ENCODE results near the gene FXYD7. TPM values are rescaled to one million over a fixed set of nuclear protein-coding genes. Genes with fewer than 3 reads are reported as not detected.

FXYD7 gene
- total RNA-seq, 1 experiment from 2014 or later, result 0.90 TPM

GRCh38 chr19:35095667-35096368 is 47.2 kb upstream of the FXYD7 start:
- Mint-ChIP-seq H3K27ac (ENCODE audit: unreplicated experiment) (peak overlapping the region; percentile 13), H3K27me3 (ENCODE audit: unreplicated experiment) (no peaks in the 10 kb centered on the region), H3K4me1 (ENCODE audit: low read depth, unreplicated experiment) (peaks cover 33% of the 10 kb centered on the region), H3K4me3 (ENCODE audit: low read depth, unreplicated experiment) (no peak overlapping the region), H3K36me3 (ENCODE audit: insufficient read depth, unreplicated experiment) (no peaks in the 10 kb centered on the region), H3K9me3 (ENCODE audit: low read depth, unreplicated experiment) (no peaks in the 10 kb centered on the region)
- no peak for DNase-seq
- intact Hi-C loops (cut with micrococcal nuclease; ENCODE audit: unreplicated experiment), result no loop called here
- TF ChIP-seq, protein P1, sequence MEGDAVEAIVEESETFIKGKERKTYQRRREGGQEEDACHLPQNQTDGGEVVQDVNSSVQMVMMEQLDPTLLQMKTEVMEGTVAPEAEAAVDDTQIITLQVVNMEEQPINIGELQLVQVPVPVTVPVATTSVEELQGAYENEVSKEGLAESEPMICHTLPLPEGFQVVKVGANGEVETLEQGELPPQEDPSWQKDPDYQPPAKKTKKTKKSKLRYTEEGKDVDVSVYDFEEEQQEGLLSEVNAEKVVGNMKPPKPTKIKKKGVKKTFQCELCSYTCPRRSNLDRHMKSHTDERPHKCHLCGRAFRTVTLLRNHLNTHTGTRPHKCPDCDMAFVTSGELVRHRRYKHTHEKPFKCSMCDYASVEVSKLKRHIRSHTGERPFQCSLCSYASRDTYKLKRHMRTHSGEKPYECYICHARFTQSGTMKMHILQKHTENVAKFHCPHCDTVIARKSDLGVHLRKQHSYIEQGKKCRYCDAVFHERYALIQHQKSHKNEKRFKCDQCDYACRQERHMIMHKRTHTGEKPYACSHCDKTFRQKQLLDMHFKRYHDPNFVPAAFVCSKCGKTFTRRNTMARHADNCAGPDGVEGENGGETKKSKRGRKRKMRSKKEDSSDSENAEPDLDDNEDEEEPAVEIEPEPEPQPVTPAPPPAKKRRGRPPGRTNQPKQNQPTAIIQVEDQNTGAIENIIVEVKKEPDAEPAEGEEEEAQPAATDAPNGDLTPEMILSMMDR (IDR thresholded peaks at IDR 0.05; ENCODE audit: unreplicated experiment), result no peak
- CTCF ChIA-PET, result interaction anchor here (0.9 kb wide), 1 partner anchor 15 kb away, joined by 4 read pairs; no protein-coding TSS in a partner anchor
- BruUV-seq (replicated peaks), result no TSS peak

DNA sequence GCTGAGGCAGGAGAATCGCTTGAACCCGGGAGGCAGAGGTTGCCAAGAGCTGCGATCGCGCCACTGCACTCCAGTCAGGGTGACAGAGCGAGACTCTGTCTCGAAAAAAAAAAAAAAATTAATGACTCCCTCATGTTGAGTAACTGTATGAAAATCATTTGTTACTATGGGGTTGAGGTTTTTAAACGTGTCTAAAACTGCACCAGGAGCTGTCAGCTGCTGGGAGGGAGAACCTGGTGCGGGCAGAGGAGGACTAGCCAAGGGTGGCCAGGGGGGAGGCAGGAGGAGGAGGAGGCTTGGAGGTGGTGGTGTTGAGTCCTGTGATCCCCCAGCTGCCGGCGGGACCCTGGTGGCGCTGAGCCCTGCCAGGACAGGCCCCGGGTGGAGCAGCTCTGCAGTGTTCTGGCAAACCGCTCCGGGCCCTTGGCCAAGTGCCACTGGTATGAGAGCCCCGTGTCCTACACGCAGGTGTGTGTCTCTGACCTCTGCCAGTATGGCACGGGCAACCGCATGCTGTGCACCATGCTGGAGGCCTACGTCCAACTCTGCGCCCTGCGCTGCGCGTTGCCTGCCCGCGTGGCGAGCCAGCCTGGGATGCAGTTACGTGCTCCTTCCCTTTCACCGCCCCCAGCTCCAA is 44.5 kb upstream of the FXYD7 start:
- H3K27ac Mint-ChIP-seq (ENCODE audit: unreplicated experiment), result no peak overlapping the region

GRCh38 chr19:35099155-35099896 is 43.7 kb upstream of the FXYD7 start:
- no peaks in the 10 kb centered on the region for H3K27me3 Mint-ChIP-seq (ENCODE audit: unreplicated experiment)
- TF ChIP-seq, protein P1 (IDR thresholded peaks at IDR 0.05; ENCODE audit: unreplicated experiment), result no peak
- no peak overlapping the region for H3K4me3 Mint-ChIP-seq (ENCODE audit: low read depth, unreplicated experiment)
- H3K9me3 Mint-ChIP-seq (ENCODE audit: low read depth, unreplicated experiment), result no peaks in the 10 kb centered on the region
- H3K36me3 Mint-ChIP-seq (ENCODE audit: insufficient read depth, unreplicated experiment), result no peaks in the 10 kb centered on the region
- no peak for DNase-seq
- CTCF ChIA-PET, result interaction anchor here (1.2 kb wide), 1 partner anchor 103 kb away, joined by 5 read pairs; no protein-coding TSS in a partner anchor
- no peak overlapping the region for H3K27ac Mint-ChIP-seq (ENCODE audit: unreplicated experiment)
- BruUV-seq (replicated peaks), result no TSS peak
- intact Hi-C loops (cut with micrococcal nuclease; ENCODE audit: unreplicated experiment), result no loop called here
- H3K4me1 Mint-ChIP-seq (ENCODE audit: low read depth, unreplicated experiment), result peaks cover 20% of the 10 kb centered on the region

More for the DNA sequence above, 44.5 kb upstream of the FXYD7 start:
- Mint-ChIP-seq H3K36me3 (ENCODE audit: insufficient read depth, unreplicated experiment) (no peaks in the 10 kb centered on the region), H3K27me3 (ENCODE audit: unreplicated experiment) (no peaks in the 10 kb centered on the region), H3K4me1 (ENCODE audit: low read depth, unreplicated experiment) (peaks cover 25% of the 10 kb centered on the region), H3K9me3 (ENCODE audit: low read depth, unreplicated experiment) (no peaks in the 10 kb centered on the region), H3K4me3 (ENCODE audit: low read depth, unreplicated experiment) (no peak overlapping the region)
- CTCF ChIA-PET, result interaction anchor here (0.6 to 1.2 kb wide), 3 partner anchors 10 to 133 kb away, joined by 3 to 5 read pairs (median 3); no protein-coding TSS in a partner anchor
- TF ChIP-seq, protein P1 (IDR thresholded peaks at IDR 0.05; ENCODE audit: unreplicated experiment), result no peak
- DNase-seq, result no peak
- intact Hi-C loops (cut with micrococcal nuclease; ENCODE audit: unreplicated experiment), result no loop called here
- no TSS peak for BruUV-seq (replicated peaks)

- no peaks in the 10 kb centered on the region for H3K27me3 Mint-ChIP-seq (ENCODE audit: unreplicated experiment)
- TF ChIP-seq, protein P1 (IDR thresholded peaks at IDR 0.05; ENCODE audit: unreplicated experiment), result no peak
- no peak for DNase-seq
Measured at GRCh38 chr19:35099897-35100275, 43.2 kb upstream of the FXYD7 start.

More at GRCh38 chr19:35099897-35100275, 43.2 kb upstream of the FXYD7 start:
- Mint-ChIP-seq H3K27ac (ENCODE audit: unreplicated experiment) (no peak overlapping the region), H3K9me3 (ENCODE audit: low read depth, unreplicated experiment) (no peaks in the 10 kb centered on the region), H3K4me3 (ENCODE audit: low read depth, unreplicated experiment) (no peak overlapping the region), H3K4me1 (ENCODE audit: low read depth, unreplicated experiment) (peaks cover 14% of the 10 kb centered on the region), H3K36me3 (ENCODE audit: insufficient read depth, unreplicated experiment) (no peaks in the 10 kb centered on the region)
- no TSS peak for BruUV-seq (replicated peaks)
- CTCF ChIA-PET, result no interaction called here
- intact Hi-C loops (cut with micrococcal nuclease; ENCODE audit: unreplicated experiment), result no loop called here

All from Calu3 (cell line).